AG04450 (cell line): ENCODE measurements around the gene FDXR. TPM values are rescaled to one million over a fixed set of nuclear protein-coding genes. Genes with fewer than 3 reads are reported as not detected.
"Not testable (repeated sequence)": the region's sequence is repeated elsewhere in the genome, so short reads cannot be mapped to it uniquely, and the experiment has no call there.

Source experiments
- CTCF ChIA-PET: fragments of 300-600, 350-600 bp; formaldehyde crosslinking; extraction: SDS; loops from one replicate; lab custom pipeline; 2022; ENCODE audit warnings: antibody characterized with exemption, inconsistent platforms; lab: Charles Lee
- POLR2A ChIA-PET: fragments of 350-600 bp; formaldehyde crosslinking; extraction: SDS; loops from one replicate; lab custom pipeline; 2021; ENCODE audit warnings: antibody characterized with exemption, inconsistent platforms; lab: Yijun Ruan, JAX
- DNase-seq: peaks from one replicate; pipeline ENCODE4 v3.0.0-alpha.2; 2011; ENCODE audit warnings: low read depth, low spot score
- H3K27ac ChIP-seq: one replicate; pipeline ENCODE4 v1.5.1; 2012; ENCODE audit warnings: low read depth, low read length, control low read depth
- H3K27me3 ChIP-seq: one replicate; pipeline ENCODE4 v1.6.0; 2012; ENCODE audit warnings: low read length; ENCODE audit not compliant: control insufficient read depth, insufficient read depth
- H3K4me3 ChIP-seq: 2 replicates; pipeline ENCODE4 v1.5.1; 2011; ENCODE audit warnings: mild to moderate bottlenecking, low read depth, low read length, control low read depth
- H3K9me3 ChIP-seq: 2 replicates; pipeline ENCODE4 v1.5.1; 2012; ENCODE audit warnings: low read length; ENCODE audit not compliant: control insufficient read depth, insufficient read depth
- polyA plus RNA-seq: library from polyadenylated mRNA; depleted of rRNA; stranded (reverse); fragments of >200 nt; gene quantifications from 2 replicates; pipeline ENCODE4 v1.2.3, GENCODE V29; 2011
- TF ChIP-seq, protein P1 (sequence below): IDR thresholded peaks from 2 replicates; pipeline ENCODE4 v1.5.1; 2011; ENCODE audit warnings: low read depth, low read length, control low read depth, inconsistent platforms

FDXR gene
- polyA plus RNA-seq, 1 experiment: 23.0 TPM

DNA sequence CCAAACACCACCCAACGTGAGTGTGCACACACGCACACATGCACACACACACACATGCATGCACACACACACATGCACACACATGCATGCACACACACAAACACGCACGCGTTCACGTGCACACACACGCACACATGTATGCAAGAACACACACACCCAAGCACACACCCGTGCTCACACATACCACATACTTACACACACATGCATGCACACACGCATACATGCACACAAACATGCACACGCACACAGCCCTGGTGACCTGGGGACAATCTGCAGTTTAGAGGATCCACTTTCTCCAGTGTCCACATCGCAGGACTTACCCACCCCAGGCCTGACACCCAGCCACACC, 44.0 kb upstream of the FDXR start:
- Histone ChIP-seq H3K4me3 (no peak overlapping the region), H3K27me3 (peaks cover 38% of the 10 kb centered on the region), H3K27ac (no peak overlapping the region), H3K9me3 (no peaks in the 10 kb centered on the region; the same call in 1 of the 2 replicates)
- CTCF ChIA-PET: interaction anchor here (2.4 kb wide), 1 partner anchor 45 kb away, joined by 6 read pairs; no protein-coding TSS in a partner anchor
- no peak for DNase-seq
- TF ChIP-seq, protein P1, sequence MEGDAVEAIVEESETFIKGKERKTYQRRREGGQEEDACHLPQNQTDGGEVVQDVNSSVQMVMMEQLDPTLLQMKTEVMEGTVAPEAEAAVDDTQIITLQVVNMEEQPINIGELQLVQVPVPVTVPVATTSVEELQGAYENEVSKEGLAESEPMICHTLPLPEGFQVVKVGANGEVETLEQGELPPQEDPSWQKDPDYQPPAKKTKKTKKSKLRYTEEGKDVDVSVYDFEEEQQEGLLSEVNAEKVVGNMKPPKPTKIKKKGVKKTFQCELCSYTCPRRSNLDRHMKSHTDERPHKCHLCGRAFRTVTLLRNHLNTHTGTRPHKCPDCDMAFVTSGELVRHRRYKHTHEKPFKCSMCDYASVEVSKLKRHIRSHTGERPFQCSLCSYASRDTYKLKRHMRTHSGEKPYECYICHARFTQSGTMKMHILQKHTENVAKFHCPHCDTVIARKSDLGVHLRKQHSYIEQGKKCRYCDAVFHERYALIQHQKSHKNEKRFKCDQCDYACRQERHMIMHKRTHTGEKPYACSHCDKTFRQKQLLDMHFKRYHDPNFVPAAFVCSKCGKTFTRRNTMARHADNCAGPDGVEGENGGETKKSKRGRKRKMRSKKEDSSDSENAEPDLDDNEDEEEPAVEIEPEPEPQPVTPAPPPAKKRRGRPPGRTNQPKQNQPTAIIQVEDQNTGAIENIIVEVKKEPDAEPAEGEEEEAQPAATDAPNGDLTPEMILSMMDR: no peak
- POLR2A ChIA-PET: no interaction called here

DNA sequence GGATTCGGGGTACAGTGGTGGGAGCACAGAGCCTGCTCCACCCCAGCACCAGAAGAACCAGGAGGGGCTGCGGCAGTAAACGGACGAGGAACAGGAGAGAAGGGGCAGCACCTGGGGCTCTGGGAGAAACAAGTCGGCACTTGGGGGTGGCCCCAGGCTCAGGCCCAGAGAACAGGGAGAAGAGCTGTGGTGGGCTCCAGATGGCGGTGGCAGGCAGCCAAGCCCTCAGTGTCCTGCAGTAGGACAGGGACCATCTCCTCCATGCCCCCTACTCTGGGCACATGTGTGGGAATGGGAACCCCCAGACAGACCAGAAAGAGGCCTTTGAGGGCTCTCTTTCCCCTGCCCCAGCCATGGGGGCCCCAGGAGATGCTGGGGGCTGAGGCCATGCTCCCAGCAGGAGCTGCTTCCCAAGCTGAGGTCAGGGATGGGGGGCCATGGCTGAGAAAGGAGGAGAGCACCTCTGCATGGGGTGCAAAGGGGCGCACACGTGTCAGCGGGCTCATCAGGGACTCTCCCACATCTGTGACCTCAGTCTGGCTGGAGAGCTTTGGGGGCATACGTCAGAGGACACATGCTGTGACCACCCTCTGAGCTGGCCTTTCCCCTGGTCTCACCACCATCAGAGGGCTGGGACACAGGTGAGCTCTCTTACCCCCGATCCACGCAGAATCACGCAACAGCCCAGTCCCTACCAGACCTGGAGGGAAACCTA, 43.5 kb upstream of the FDXR start:
- Histone ChIP-seq H3K9me3 (no peaks in the 10 kb centered on the region; the same call in 1 of the 2 replicates), H3K27me3 (peaks cover 33% of the 10 kb centered on the region), H3K27ac (no peak overlapping the region), H3K4me3 (no peak overlapping the region)
- ChIA-PET CTCF (interaction anchor here (2.4 kb wide), 1 partner anchor 45 kb away, joined by 6 read pairs; no protein-coding TSS in a partner anchor), POLR2A (no interaction called here)
- no peak for DNase-seq
- TF ChIP-seq, protein P1: no peak

DNA sequence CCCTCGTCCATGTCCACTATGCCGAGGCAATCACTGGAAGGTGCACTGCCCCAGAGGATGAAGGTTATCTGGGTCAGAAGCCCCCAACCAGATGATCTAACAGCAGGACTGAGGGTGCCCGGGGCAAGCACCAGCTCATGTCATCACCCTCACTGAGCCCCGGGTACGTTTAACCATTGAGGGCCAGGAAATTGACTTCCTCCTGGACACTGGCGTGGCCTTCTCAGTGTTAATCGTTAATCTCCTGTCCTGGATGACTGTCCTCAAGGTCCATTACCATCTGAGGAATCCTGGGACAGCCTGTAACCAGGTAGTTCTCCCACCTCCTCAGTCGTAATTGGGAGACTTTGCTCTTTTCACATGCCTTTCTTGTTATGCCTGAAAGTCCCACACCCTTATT, 38.6 kb upstream of the FDXR start:
- POLR2A ChIA-PET, H3K27me3 ChIP-seq, H3K4me3 ChIP-seq, H3K27ac ChIP-seq, H3K9me3 ChIP-seq, CTCF ChIA-PET, DNase-seq: not testable (repeated sequence)

DNA sequence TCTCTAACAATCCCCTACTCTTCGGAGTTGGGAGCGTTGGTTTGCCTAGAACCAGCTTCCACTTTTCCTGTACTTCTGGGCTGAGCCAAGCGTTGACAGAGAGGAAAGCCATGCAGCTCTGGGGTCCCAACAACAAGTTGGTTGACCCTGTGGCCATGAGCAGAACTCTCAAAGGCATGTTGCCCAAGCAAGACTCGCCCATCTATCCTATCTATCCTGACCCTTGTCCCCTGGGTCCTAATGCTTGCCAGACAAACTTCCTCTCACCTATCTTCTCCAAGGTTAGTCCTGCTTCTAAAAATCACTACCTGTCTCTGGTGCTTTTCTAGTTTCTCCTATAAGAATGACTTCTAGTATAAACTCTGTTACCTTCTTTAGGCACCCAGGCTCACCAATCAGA, 36.3 kb upstream of the FDXR start:
- POLR2A ChIA-PET, DNase-seq, H3K4me3 ChIP-seq, H3K27me3 ChIP-seq, H3K9me3 ChIP-seq, H3K27ac ChIP-seq, CTCF ChIA-PET: not testable (repeated sequence)

DNA sequence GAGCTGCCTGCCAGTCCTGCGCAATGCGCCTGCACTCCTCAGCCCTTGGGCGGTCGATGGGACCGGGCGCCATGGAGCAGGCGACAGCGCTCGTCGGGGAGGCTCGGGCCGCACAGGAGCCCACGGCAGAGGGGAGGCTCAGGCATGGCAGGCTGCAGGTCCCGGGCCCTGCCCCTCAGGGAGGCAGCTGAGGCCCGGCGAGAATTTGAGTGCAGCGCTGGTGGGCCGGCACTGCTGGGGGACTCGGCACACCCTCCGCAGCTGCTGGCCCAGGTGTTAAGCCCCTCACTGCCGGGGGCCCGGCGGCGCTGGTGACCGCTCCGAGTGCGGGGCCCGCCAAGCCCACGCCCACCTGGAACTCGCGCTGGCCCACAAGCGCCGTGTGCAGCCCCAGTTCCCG, 34.2 kb upstream of the FDXR start:
- CTCF ChIA-PET: no interaction called here
- H3K9me3 ChIP-seq: no peaks in the 10 kb centered on the region
- POLR2A ChIA-PET: no interaction called here
- TF ChIP-seq, protein P1: no peak
- peaks cover 16% of the 10 kb centered on the region for H3K27me3 ChIP-seq
- no peak for DNase-seq
- H3K4me3 ChIP-seq: no peak overlapping the region
- no peak overlapping the region for H3K27ac ChIP-seq

DNA sequence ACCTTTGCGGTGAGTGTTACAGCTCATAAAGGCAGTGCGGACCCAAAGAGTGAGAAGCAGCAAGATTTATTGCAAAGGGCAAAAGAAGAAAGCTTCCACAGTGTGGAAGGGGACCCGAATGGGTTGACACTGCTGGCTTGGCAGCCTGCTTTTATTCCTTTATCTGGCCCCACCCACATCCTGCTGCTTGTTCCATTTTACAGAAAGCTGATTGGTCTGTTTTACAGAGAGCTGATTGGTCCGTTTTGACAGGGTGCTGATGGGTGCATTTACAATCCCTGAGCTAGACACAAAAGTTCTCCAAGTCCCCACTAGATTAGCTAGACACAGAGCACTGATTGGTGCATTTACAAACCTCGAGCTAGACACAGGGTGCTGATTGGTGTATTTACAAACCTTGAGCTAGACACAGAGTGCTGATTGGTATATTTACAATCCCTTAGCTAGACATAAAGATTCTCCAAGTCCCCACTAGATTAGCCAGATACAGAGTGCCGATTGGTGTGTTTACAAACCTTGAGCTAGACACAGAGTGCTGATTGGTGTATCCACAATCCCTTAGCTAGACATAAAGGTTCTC, 33.5 kb upstream of the FDXR start:
- POLR2A ChIA-PET, H3K27ac ChIP-seq, DNase-seq, H3K4me3 ChIP-seq, H3K9me3 ChIP-seq: not testable (repeated sequence)
- H3K27me3 ChIP-seq: peaks cover 20% of the 10 kb centered on the region
- CTCF ChIA-PET: interaction anchor here (0.6 kb wide), 2 partner anchors 53 to 114 kb away, joined by 3 to 5 read pairs; no protein-coding TSS in a partner anchor
